ENCODE measurements around the gene STEAP1B.

Gene STEAP1B

DNA sequence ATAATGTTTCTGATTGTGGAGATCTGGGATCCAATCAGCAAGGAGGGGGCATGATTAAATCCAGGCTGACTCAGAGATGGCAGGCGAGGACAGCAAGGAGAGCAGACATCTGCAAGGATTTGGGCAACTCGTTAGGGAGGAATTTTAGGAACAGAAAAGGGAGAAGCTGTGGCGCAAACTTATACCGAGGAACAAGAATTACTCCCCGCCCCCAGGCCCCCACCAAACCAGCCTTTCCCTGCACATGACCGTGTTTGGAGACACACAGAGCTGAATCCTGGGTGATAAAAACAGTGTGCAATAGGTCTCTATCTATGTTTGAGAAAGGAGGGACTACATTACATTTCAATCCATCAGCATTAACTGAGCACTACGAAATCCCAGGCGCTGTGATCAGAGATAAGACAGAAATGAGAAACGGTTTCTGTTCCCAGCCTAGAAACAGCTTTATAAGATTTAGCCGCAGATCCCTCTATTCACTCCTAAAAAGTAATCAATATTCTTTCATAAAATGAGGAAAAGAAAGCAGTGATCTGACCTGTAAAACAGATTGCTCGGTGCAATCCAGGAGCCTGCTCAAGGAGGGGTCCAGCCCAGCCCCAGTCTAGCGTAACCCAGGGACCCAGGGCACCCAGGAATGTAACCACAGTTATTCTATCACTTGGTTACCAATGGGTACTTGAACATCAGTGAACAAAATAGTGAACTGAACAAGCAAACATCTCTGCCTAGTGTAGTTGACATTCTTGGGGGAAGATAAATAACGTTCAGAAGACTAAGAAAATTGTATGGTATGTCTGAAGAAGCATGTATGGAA is 105.9 kb downstream of the STEAP1B start:
- TF ChIP-seq, protein P1, sequence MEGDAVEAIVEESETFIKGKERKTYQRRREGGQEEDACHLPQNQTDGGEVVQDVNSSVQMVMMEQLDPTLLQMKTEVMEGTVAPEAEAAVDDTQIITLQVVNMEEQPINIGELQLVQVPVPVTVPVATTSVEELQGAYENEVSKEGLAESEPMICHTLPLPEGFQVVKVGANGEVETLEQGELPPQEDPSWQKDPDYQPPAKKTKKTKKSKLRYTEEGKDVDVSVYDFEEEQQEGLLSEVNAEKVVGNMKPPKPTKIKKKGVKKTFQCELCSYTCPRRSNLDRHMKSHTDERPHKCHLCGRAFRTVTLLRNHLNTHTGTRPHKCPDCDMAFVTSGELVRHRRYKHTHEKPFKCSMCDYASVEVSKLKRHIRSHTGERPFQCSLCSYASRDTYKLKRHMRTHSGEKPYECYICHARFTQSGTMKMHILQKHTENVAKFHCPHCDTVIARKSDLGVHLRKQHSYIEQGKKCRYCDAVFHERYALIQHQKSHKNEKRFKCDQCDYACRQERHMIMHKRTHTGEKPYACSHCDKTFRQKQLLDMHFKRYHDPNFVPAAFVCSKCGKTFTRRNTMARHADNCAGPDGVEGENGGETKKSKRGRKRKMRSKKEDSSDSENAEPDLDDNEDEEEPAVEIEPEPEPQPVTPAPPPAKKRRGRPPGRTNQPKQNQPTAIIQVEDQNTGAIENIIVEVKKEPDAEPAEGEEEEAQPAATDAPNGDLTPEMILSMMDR (IDR thresholded peaks at IDR 0.05; ENCODE audit: low read depth, low read length), result no peak
- no peak overlapping the region for H3K4me3 ChIP-seq (ENCODE audit: low read depth, low read length)

GRCh38 chr7:22390516-22390915 is 109.5 kb downstream of the STEAP1B start:
- no peak overlapping the region for H3K4me3 ChIP-seq (ENCODE audit: low read depth, low read length)
- TF ChIP-seq, protein P1 (IDR thresholded peaks at IDR 0.05; ENCODE audit: low read depth, low read length), result no peak

- H3K4me3 ChIP-seq (ENCODE audit: low read depth, low read length), result no peak overlapping the region
- TF ChIP-seq, protein P1 (IDR thresholded peaks at IDR 0.05; ENCODE audit: low read depth, low read length), result no peak
Measured at GRCh38 chr7:22389892-22390291, 110.1 kb downstream of the STEAP1B start.

DNA sequence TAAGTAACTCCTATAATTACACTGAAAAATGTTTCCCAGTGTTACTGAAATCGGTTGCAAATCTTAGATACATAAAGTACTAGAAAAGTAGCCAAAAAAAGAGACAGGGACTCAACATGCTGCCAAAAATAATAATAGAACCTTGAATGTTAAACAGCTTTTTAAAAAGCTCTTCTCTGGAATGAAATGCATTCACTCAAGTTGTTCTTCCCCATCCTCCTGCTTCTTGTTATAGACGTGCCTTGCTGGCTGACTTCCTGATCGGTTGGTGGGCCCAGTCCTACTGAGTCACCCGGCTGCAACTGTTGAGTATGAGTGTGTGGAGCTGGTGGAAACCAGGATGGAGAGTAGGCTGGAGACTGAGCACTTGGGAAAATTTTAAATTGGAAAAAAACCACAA is 112.4 kb downstream of the STEAP1B start:
- TF ChIP-seq, protein P1 (IDR thresholded peaks at IDR 0.05; ENCODE audit: low read depth, low read length), result no peak
- H3K4me3 ChIP-seq (ENCODE audit: low read depth, low read length), result no peak overlapping the region

DNA sequence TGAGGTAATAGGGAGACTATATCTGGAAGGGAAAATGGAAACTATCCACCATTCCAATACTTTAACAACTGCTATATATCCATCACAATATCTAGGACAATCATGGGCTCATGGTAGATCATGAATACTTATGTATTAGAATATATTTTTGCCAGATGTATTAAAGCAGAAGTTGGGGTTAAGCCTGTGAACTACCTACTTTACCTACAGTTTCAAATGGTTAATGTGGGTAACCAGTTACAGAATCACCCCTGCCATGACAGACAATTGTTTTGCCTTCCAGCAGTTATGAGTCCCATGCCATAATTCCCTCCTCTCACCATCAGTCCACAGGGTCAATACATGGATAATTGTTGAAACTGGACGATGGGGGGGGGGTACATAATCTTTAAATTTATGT is 113.1 kb downstream of the STEAP1B start:
- TF ChIP-seq, protein P1 (IDR thresholded peaks at IDR 0.05; ENCODE audit: low read depth, low read length), result no peak
- H3K4me3 ChIP-seq (ENCODE audit: low read depth, low read length), result no peak overlapping the region

DNA sequence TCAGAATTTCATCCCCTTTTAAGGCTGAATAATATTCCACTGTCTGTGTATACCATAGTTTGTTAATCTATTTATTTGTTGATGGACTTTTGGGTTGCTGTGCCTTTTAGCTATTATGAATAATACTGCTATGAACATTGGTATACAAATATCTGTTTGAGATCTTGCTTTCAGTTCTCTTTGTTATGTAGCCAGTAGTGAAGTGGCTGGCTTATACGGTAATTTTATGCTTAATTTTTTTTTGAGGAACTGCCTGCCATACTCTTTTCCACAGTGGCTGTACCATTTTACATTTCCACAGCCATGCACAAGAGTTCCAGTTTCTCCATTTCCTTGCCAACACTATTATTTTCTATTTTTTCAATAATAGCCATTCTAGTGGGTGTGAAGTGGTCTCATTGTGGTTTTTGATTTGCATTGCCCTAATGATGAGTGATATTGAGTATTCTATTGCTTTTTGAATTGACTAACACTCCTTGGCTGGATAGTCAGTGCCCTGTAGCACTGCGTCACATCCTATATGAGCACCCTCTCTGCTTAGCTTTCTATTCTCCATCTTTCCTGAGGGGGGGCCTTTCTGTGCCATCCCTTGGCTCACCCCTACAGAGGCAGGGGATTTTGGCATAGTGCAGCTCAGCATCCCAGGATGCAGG is 113.7 kb downstream of the STEAP1B start:
- no peak overlapping the region for H3K4me3 ChIP-seq (ENCODE audit: low read depth, low read length)
- TF ChIP-seq, protein P1 (IDR thresholded peaks at IDR 0.05; ENCODE audit: low read depth, low read length), result no peak

- TF ChIP-seq, protein P1 (IDR thresholded peaks at IDR 0.05; ENCODE audit: low read depth, low read length), result no peak
- no peak overlapping the region for H3K4me3 ChIP-seq (ENCODE audit: low read depth, low read length)
Measured at GRCh38 chr7:22385326-22385725, 114.7 kb downstream of the STEAP1B start.

All from WI38 (cell line).